NCI-H748 (cell line): ENCODE results near the gene COG7.
"Not testable (repeated sequence)": the region's sequence is repeated elsewhere in the genome, so short reads cannot be mapped to it uniquely, and the experiment has no call there.

Source experiments
- DNase-seq: peaks from one replicate; lab custom pipeline; 2025; ENCODE audit not compliant: unreplicated experiment; lab: John Stamatoyannopoulos, UW

Gene COG7

GRCh38 chr16:23476289-23476688, 23.3 kb upstream of the COG7 start:
- DNase-seq: no peak

- no peak for DNase-seq
Measured at GRCh38 chr16:23469814-23470213, 16.8 kb upstream of the COG7 start.

GRCh38 chr16:23466162-23466885, 13.3 kb upstream of the COG7 start:
- no peak for DNase-seq

- DNase-seq: no peak
Measured at GRCh38 chr16:23465179-23465578, 12.2 kb upstream of the COG7 start.

- DNase-seq: no peak
Measured at GRCh38 chr16:23464196-23464595, 11.2 kb upstream of the COG7 start.

GRCh38 chr16:23462994-23463393, 10.0 kb upstream of the COG7 start:
- DNase-seq: not testable (repeated sequence)

- DNase-seq: no peak
Measured at GRCh38 chr16:23453338-23454052, 506 bp upstream of the COG7 start.

- DNase-seq: no peak
Measured at GRCh38 chr16:23452221-23452571, 793 bp downstream of the COG7 start.

GRCh38 chr16:23448392-23448791, 4.6 kb downstream of the COG7 start:
- DNase-seq: no peak

GRCh38 chr16:23437542-23437941, 15.4 kb downstream of the COG7 start:
- DNase-seq: not testable (repeated sequence)

- no peak for DNase-seq
Measured at GRCh38 chr16:23436951-23437350, 16.0 kb downstream of the COG7 start.

GRCh38 chr16:23435500-23435899, 17.5 kb downstream of the COG7 start:
- DNase-seq: peak; percentile 51

GRCh38 chr16:23434380-23434779, 18.6 kb downstream of the COG7 start:
- peak; percentile 53 for DNase-seq

- peak; percentile 26 for DNase-seq
Measured at GRCh38 chr16:23433261-23433920, 19.6 kb downstream of the COG7 start.

GRCh38 chr16:23432176-23433128, 20.5 kb downstream of the COG7 start:
- DNase-seq: no peak

- no peak for DNase-seq
Measured at GRCh38 chr16:23428351-23428750, 24.6 kb downstream of the COG7 start.

GRCh38 chr16:23424292-23424958, 28.6 kb downstream of the COG7 start:
- DNase-seq: peak; percentile 14

GRCh38 chr16:23423496-23424049, 29.4 kb downstream of the COG7 start:
- DNase-seq: peak; percentile 39

- DNase-seq: no peak
Measured at GRCh38 chr16:23420011-23420410, 33.0 kb downstream of the COG7 start.

GRCh38 chr16:23416816-23417215, 36.2 kb downstream of the COG7 start:
- DNase-seq: no peak
